ENCODE data around the gene CTNS.
A peak's percentile ranks its signal among the peaks of the same experiment; 100 is the strongest.

Gene CTNS

GRCh38 chr17:3669548-3669947 lies 33.0 kb downstream of the CTNS start:
- Histone ChIP-seq H3K27me3 (ENCODE audit: control insufficient read depth in 1 of 2, insufficient read depth in 1 of 2, low read length in 2 of 2) (peaks cover 0 to 2% of the 10 kb centered on the region in 2 experiments), H4K8ac (ENCODE audit: low read length) (no peak overlapping the region)

GRCh38 chr17:3672571-3672970 lies 36.0 kb downstream of the CTNS start:
- Histone ChIP-seq H3K4me1 (ENCODE audit: control insufficient read depth, insufficient read depth, low read depth, low read length) (peaks cover 5% of the 10 kb centered on the region), H2BK120ac (ENCODE audit: low read depth, low read length) (no peak overlapping the region), H3K36me3 (ENCODE audit: control insufficient read depth in 1 of 2, insufficient read depth in 2 of 2, low read depth in 1 of 2, low read length in 2 of 2) (peaks cover 0 to 3% of the 10 kb centered on the region in 2 experiments), H2BK15ac (ENCODE audit: low read depth, poor library complexity, severe bottlenecking) (no peak overlapping the region), H3K9me3 (ENCODE audit: control insufficient read depth, low read length) (no peaks in the 10 kb centered on the region), H3K4me2 (ENCODE audit: low read length, poor library complexity, severe bottlenecking) (no peak overlapping the region), H3K4ac (ENCODE audit: low read depth in 1 of 2, low read length in 2 of 2) (no peak overlapping the region), H3K14ac (ENCODE audit: low read length in 2 of 2) (no peak overlapping the region), H3K23ac (ENCODE audit: low read length in 2 of 2) (no peak overlapping the region), H2BK12ac (ENCODE audit: low read length in 2 of 2) (no peak overlapping the region), H4K8ac (ENCODE audit: low read length) (no peak overlapping the region), H3K27me3 (ENCODE audit: control insufficient read depth in 1 of 2, insufficient read depth in 1 of 2, low read length in 2 of 2) (peaks cover 12 to 18% of the 10 kb centered on the region in 2 experiments), H3K79me1 (replicated peaks; ENCODE audit: low read length, poor library complexity, severe bottlenecking) (peaks cover 6% of the 10 kb centered on the region), H4K91ac (ENCODE audit: low read length) (no peak overlapping the region), H2AK5ac (ENCODE audit: low read length, severe bottlenecking) (no peak overlapping the region), H3K18ac (ENCODE audit: low read depth in 1 of 2, low read length in 2 of 2) (no peak overlapping the region), H3K9ac (ENCODE audit: low read length) (no peak overlapping the region), H2AFZ (ENCODE audit: low read depth, low read length) (no peak overlapping the region), H2BK5ac (ENCODE audit: low read depth, low read length, poor library complexity, severe bottlenecking) (no peak overlapping the region), H3K27ac (ENCODE audit: low read length, poor library complexity, severe bottlenecking) (no peak overlapping the region), H3K4me3 (ENCODE audit: insufficient read depth in 1 of 2, low read depth in 1 of 2, low read length in 2 of 2) (no peak overlapping the region)
- no peak for DNase-seq
- WGBS: 98% methylated on average over 3 of the region's 4 CpGs

More at GRCh38 chr17:3669548-3669947, 33.0 kb downstream of the CTNS start:
- H3K27ac ChIP-seq (ENCODE audit: low read length, poor library complexity, severe bottlenecking): no peak overlapping the region
- peaks cover 9% of the 10 kb centered on the region for H3K79me1 ChIP-seq (replicated peaks; ENCODE audit: low read length, poor library complexity, severe bottlenecking)
- H3K9me3 ChIP-seq (ENCODE audit: control insufficient read depth, low read length): no peaks in the 10 kb centered on the region
- H3K4me1 ChIP-seq (ENCODE audit: control insufficient read depth, insufficient read depth, low read depth, low read length): peaks cover 23% of the 10 kb centered on the region
- H3K36me3 ChIP-seq (ENCODE audit: control insufficient read depth in 1 of 2, insufficient read depth in 2 of 2, low read depth in 1 of 2, low read length in 2 of 2): peaks cover 18 to 20% of the 10 kb centered on the region in 2 experiments
- WGBS: 66% methylated on average over 12 of the region's 12 CpGs
- H3K23ac ChIP-seq (ENCODE audit: low read length in 2 of 2): no peak overlapping the region
- H2BK5ac ChIP-seq (ENCODE audit: low read depth, low read length, poor library complexity, severe bottlenecking): no peak overlapping the region
- no peak overlapping the region for H2AK5ac ChIP-seq (ENCODE audit: low read length, severe bottlenecking)
- no peak for DNase-seq
- no peak overlapping the region for H2AFZ ChIP-seq (ENCODE audit: low read depth, low read length)
- H3K4me3 ChIP-seq (ENCODE audit: insufficient read depth in 1 of 2, low read depth in 1 of 2, low read length in 2 of 2): peak overlapping the region in 1 of 2 experiments; percentile 97
- H3K9ac ChIP-seq (ENCODE audit: low read length): peak overlapping the region; percentile 99
- H2BK15ac ChIP-seq (ENCODE audit: low read depth, poor library complexity, severe bottlenecking): no peak overlapping the region
- peak overlapping the region; percentile 96 for H3K4me2 ChIP-seq (ENCODE audit: low read length, poor library complexity, severe bottlenecking)
- H2BK120ac ChIP-seq (ENCODE audit: low read depth, low read length): no peak overlapping the region
- no peak overlapping the region for H3K4ac ChIP-seq (ENCODE audit: low read depth in 1 of 2, low read length in 2 of 2)
- no peak overlapping the region for H3K18ac ChIP-seq (ENCODE audit: low read depth in 1 of 2, low read length in 2 of 2)
- no peak overlapping the region for H4K91ac ChIP-seq (ENCODE audit: low read length)
- H3K14ac ChIP-seq (ENCODE audit: low read length in 2 of 2): no peak overlapping the region
- no peak overlapping the region for H2BK12ac ChIP-seq (ENCODE audit: low read length in 2 of 2)

- Histone ChIP-seq H3K4me1 (ENCODE audit: control insufficient read depth, insufficient read depth, low read depth, low read length) (peaks cover 11% of the 10 kb centered on the region), H2BK120ac (ENCODE audit: low read depth, low read length) (no peak overlapping the region), H3K27me3 (ENCODE audit: control insufficient read depth in 1 of 2, insufficient read depth in 1 of 2, low read length in 2 of 2) (peaks cover 16 to 33% of the 10 kb centered on the region in 2 experiments), H3K18ac (ENCODE audit: low read depth in 1 of 2, low read length in 2 of 2) (no peak overlapping the region), H2AK5ac (ENCODE audit: low read length, severe bottlenecking) (no peak overlapping the region), H3K4ac (ENCODE audit: low read depth in 1 of 2, low read length in 2 of 2) (no peak overlapping the region), H3K9ac (ENCODE audit: low read length) (no peak overlapping the region), H2BK12ac (ENCODE audit: low read length in 2 of 2) (no peak overlapping the region), H3K79me1 (replicated peaks; ENCODE audit: low read length, poor library complexity, severe bottlenecking) (peaks cover 6% of the 10 kb centered on the region), H3K27ac (ENCODE audit: low read length, poor library complexity, severe bottlenecking) (no peak overlapping the region), H2BK5ac (ENCODE audit: low read depth, low read length, poor library complexity, severe bottlenecking) (no peak overlapping the region), H3K14ac (ENCODE audit: low read length in 2 of 2) (no peak overlapping the region), H3K36me3 (ENCODE audit: control insufficient read depth in 1 of 2, insufficient read depth in 2 of 2, low read depth in 1 of 2, low read length in 2 of 2) (no peaks in the 10 kb centered on the region), H3K23ac (ENCODE audit: low read length in 2 of 2) (no peak overlapping the region), H2BK15ac (ENCODE audit: low read depth, poor library complexity, severe bottlenecking) (no peak overlapping the region), H4K8ac (ENCODE audit: low read length) (no peak overlapping the region), H3K9me3 (ENCODE audit: control insufficient read depth, low read length) (no peaks in the 10 kb centered on the region), H4K91ac (ENCODE audit: low read length) (no peak overlapping the region), H3K4me2 (ENCODE audit: low read length, poor library complexity, severe bottlenecking) (no peak overlapping the region), H3K4me3 (ENCODE audit: insufficient read depth in 1 of 2, low read depth in 1 of 2, low read length in 2 of 2) (no peak overlapping the region), H2AFZ (ENCODE audit: low read depth, low read length) (no peak overlapping the region)
- 93% methylated on average over 11 of the region's 11 CpGs for WGBS
- DNase-seq: no peak
These were observed 39.3 kb downstream of the CTNS start for GRCh38 chr17:3675886-3676285.

GRCh38 chr17:3678095-3678820 lies 41.7 kb downstream of the CTNS start:
- Histone ChIP-seq H3K4me3 (ENCODE audit: insufficient read depth in 1 of 2, low read depth in 1 of 2, low read length in 2 of 2) (no peak overlapping the region), H3K27ac (ENCODE audit: low read length, poor library complexity, severe bottlenecking) (no peak overlapping the region), H2BK12ac (ENCODE audit: low read length in 2 of 2) (no peak overlapping the region), H3K36me3 (ENCODE audit: control insufficient read depth in 1 of 2, insufficient read depth in 2 of 2, low read depth in 1 of 2, low read length in 2 of 2) (no peaks in the 10 kb centered on the region), H3K4me2 (ENCODE audit: low read length, poor library complexity, severe bottlenecking) (no peak overlapping the region), H2BK120ac (ENCODE audit: low read depth, low read length) (no peak overlapping the region), H3K9me3 (ENCODE audit: control insufficient read depth, low read length) (no peaks in the 10 kb centered on the region), H2BK15ac (ENCODE audit: low read depth, poor library complexity, severe bottlenecking) (no peak overlapping the region), H3K18ac (ENCODE audit: low read depth in 1 of 2, low read length in 2 of 2) (no peak overlapping the region), H3K4me1 (ENCODE audit: control insufficient read depth, insufficient read depth, low read depth, low read length) (peaks cover 11% of the 10 kb centered on the region), H2AK5ac (ENCODE audit: low read length, severe bottlenecking) (no peak overlapping the region), H3K27me3 (ENCODE audit: control insufficient read depth in 1 of 2, insufficient read depth in 1 of 2, low read length in 2 of 2) (peaks cover 26 to 50% of the 10 kb centered on the region in 2 experiments), H3K79me1 (replicated peaks; ENCODE audit: low read length, poor library complexity, severe bottlenecking) (no peaks in the 10 kb centered on the region), H3K9ac (ENCODE audit: low read length) (no peak overlapping the region), H2BK5ac (ENCODE audit: low read depth, low read length, poor library complexity, severe bottlenecking) (no peak overlapping the region), H4K91ac (ENCODE audit: low read length) (no peak overlapping the region), H3K23ac (ENCODE audit: low read length in 2 of 2) (no peak overlapping the region), H3K14ac (ENCODE audit: low read length in 2 of 2) (no peak overlapping the region), H2AFZ (ENCODE audit: low read depth, low read length) (no peak overlapping the region), H3K4ac (ENCODE audit: low read depth in 1 of 2, low read length in 2 of 2) (no peak overlapping the region), H4K8ac (ENCODE audit: low read length) (no peak overlapping the region)
- 52% methylated on average over 15 of the region's 16 CpGs for WGBS
- no peak for DNase-seq

Measured in mesenchymal stem cell (in vitro differentiated cells and primary cell).